GM19397 (cell line): ENCODE measurements around the gene VEGFD.

Experiments used
- ATAC-seq: cut with Tn5 transposase; IDR thresholded peaks from one replicate; pipeline ENCODE4 v1.9.1; 2021; ENCODE audit warnings: mild to moderate bottlenecking, moderate library complexity; ENCODE audit not compliant: unreplicated experiment

The VEGFD gene

GRCh38 chrX:15384304-15384703 is at the start of gene VEGFD:
TSS of gene VEGFD (minus strand) at chrX:15384413. CDS start at chrX:15383946, 467 bp downstream.
- ATAC-seq, result no peak

- no peak for ATAC-seq
These were observed 46.4 kb upstream of the VEGFD start for GRCh38 chrX:15430584-15430983.

GRCh38 chrX:15430076-15430475 is 45.9 kb upstream of the VEGFD start:
- no peak for ATAC-seq

GRCh38 chrX:15425024-15425423 is 40.8 kb upstream of the VEGFD start:
- ATAC-seq, result no peak

GRCh38 chrX:15418707-15419181 is 34.5 kb upstream of the VEGFD start:
- ATAC-seq, result no peak

GRCh38 chrX:15418041-15418706 is 34.0 kb upstream of the VEGFD start:
- no peak for ATAC-seq

GRCh38 chrX:15416133-15416993 is 32.1 kb upstream of the VEGFD start:
- no peak for ATAC-seq

- no peak for ATAC-seq
These were observed 28.9 kb upstream of the VEGFD start for GRCh38 chrX:15413101-15413500.

GRCh38 chrX:15410947-15411346 is 26.7 kb upstream of the VEGFD start:
- ATAC-seq, result no peak

- ATAC-seq, result no peak
These were observed 26.2 kb upstream of the VEGFD start for GRCh38 chrX:15410430-15410829.

GRCh38 chrX:15405846-15406245 is 21.6 kb upstream of the VEGFD start:
- ATAC-seq, result no peak

GRCh38 chrX:15404401-15405096 is 20.3 kb upstream of the VEGFD start:
- ATAC-seq, result no peak

- ATAC-seq, result no peak
These were observed 17.2 kb upstream of the VEGFD start for GRCh38 chrX:15401378-15401777.

- no peak for ATAC-seq
These were observed 15.8 kb upstream of the VEGFD start for GRCh38 chrX:15399962-15400391.

GRCh38 chrX:15398874-15399273 is 14.7 kb upstream of the VEGFD start:
- no peak for ATAC-seq

GRCh38 chrX:15395789-15396188 is 11.6 kb upstream of the VEGFD start:
- no peak for ATAC-seq

GRCh38 chrX:15391850-15392249 is 7.6 kb upstream of the VEGFD start:
- ATAC-seq, result no peak

GRCh38 chrX:15382813-15383212 is 1.4 kb downstream of the VEGFD start:
- no peak for ATAC-seq

- no peak for ATAC-seq
These were observed 7.3 kb downstream of the VEGFD start for GRCh38 chrX:15376956-15377355.

GRCh38 chrX:15373976-15374375 is 10.2 kb downstream of the VEGFD start:
- no peak for ATAC-seq
